NCI-H1417 treated with DMSO at 0.1 percent for 48 hours (cell line): Measurements from ENCODE around the gene TRMT44.
"Not testable (repeated sequence)": the region's sequence is repeated elsewhere in the genome, so short reads cannot be mapped to it uniquely, and the experiment has no call there.

ENCODE experiments used
- DNase-seq: peaks from one replicate; lab custom pipeline; 2025; lab: John Stamatoyannopoulos, UW

The TRMT44 gene

GRCh38 chr4:8469550-8469949 is 29.0 kb downstream of the TRMT44 start:
- no peak for DNase-seq

GRCh38 chr4:8470451-8471024 is 30.0 kb downstream of the TRMT44 start:
- DNase-seq: no peak

GRCh38 chr4:8471211-8471875 is 30.8 kb downstream of the TRMT44 start:
- no peak for DNase-seq

GRCh38 chr4:8472158-8472688 is 31.6 kb downstream of the TRMT44 start:
- no peak for DNase-seq

GRCh38 chr4:8472689-8473197 is 32.2 kb downstream of the TRMT44 start:
- no peak for DNase-seq

- DNase-seq: no peak
Observed at GRCh38 chr4:8473198-8473919, 32.8 kb downstream of the TRMT44 start.

GRCh38 chr4:8473920-8474590 is 33.5 kb downstream of the TRMT44 start:
- no peak for DNase-seq

- DNase-seq: no peak
Observed at GRCh38 chr4:8474856-8475255, 34.3 kb downstream of the TRMT44 start.

GRCh38 chr4:8475751-8476575 is 35.4 kb downstream of the TRMT44 start:
- DNase-seq: no peak

- no peak for DNase-seq
Observed at GRCh38 chr4:8477095-8477635, 36.6 kb downstream of the TRMT44 start.

- no peak for DNase-seq
Observed at GRCh38 chr4:8477676-8478075, 37.1 kb downstream of the TRMT44 start.

GRCh38 chr4:8478371-8478770 is 37.8 kb downstream of the TRMT44 start:
- no peak for DNase-seq

- no peak for DNase-seq
Observed at GRCh38 chr4:8478801-8479744, 38.5 kb downstream of the TRMT44 start.

GRCh38 chr4:8480221-8480620 is 39.6 kb downstream of the TRMT44 start:
- no peak for DNase-seq

GRCh38 chr4:8486643-8487042 is 46.1 kb downstream of the TRMT44 start:
- not testable (repeated sequence) for DNase-seq

- DNase-seq: no peak
Observed at GRCh38 chr4:8488791-8489369, 48.3 kb downstream of the TRMT44 start.

- not testable (repeated sequence) for DNase-seq
Observed at GRCh38 chr4:8491478-8491877, 50.9 kb downstream of the TRMT44 start.

GRCh38 chr4:8492174-8492573 is 51.6 kb downstream of the TRMT44 start:
- no peak for DNase-seq

- no peak for DNase-seq
Observed at GRCh38 chr4:8493484-8493883, 52.9 kb downstream of the TRMT44 start.

GRCh38 chr4:8494218-8494617 is 53.6 kb downstream of the TRMT44 start:
- DNase-seq: no peak
